Measurements from ENCODE around the gene TRMT112. TPM values are rescaled to one million over a fixed set of nuclear protein-coding genes. Genes with fewer than 3 reads are reported as not detected.
"Not testable (repeated sequence)": the region's sequence is repeated elsewhere in the genome, so short reads cannot be mapped to it uniquely, and the experiment has no call there.

TRMT112 gene
- polyA plus RNA-seq, 1 donor from 2014 or later, result 335 TPM

GRCh38 chr11:64315667-64316526 lies 1.5 kb downstream of the TRMT112 start:
- H3K79me2 ChIP-seq (replicated peaks; ENCODE audit: insufficient read depth, low read length), result peaks cover 13% of the 10 kb centered on the region
- H3K9me3 ChIP-seq (ENCODE audit: low read length); H4K20me1 ChIP-seq (ENCODE audit: insufficient read depth); H3K27ac ChIP-seq (ENCODE audit: low read length); H3F3A ChIP-seq (ENCODE audit: insufficient read depth, low read length, poor library complexity, severe bottlenecking); H3K4me2 ChIP-seq (ENCODE audit: low read length); H2AFZ ChIP-seq (ENCODE audit: low read depth, low read length); H3K36me3 ChIP-seq (ENCODE audit: insufficient read depth, low read length); H3K9me2 ChIP-seq (ENCODE audit: insufficient read depth, low read length); H3K27me3 ChIP-seq (ENCODE audit: insufficient read depth, low read depth, low read length); H3K9ac ChIP-seq (ENCODE audit: low read length): not testable (repeated sequence)
- H3K4me3 ChIP-seq (ENCODE audit: low read length), result peak overlapping the region; percentile 99

DNA sequence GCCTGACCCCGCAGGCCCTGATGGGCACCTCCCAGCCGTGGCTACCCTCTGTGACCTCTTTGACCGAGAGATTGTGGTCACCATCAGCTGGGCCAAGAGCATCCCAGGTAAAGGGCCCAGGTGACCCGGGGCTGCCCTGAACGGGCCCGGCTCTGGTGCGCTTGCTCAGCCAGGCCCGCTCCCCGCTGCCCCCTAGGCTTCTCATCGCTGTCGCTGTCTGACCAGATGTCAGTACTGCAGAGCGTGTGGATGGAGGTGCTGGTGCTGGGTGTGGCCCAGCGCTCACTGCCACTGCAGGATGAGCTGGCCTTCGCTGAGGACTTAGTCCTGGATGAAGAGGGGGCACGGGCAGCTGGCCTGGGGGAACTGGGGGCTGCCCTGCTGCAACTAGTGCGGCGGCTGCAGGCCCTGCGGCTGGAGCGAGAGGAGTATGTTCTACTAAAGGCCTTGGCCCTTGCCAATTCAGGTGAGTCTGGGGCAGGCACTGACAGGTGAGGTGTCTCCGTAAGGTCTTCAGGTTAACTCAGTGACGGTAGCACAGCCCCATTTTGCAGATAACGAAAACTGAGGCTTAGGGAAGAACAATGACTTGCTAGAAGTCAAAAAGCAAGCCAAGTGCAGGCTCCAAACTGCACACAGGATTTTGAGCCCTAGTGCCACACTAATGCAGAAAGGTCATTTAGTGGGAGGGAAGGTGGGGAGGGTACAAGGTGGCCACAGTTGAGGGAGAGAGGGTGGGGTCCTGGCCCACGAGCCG lies 2.4 kb downstream of the TRMT112 start:
- H3K9me3 ChIP-seq (ENCODE audit: low read length), result no peaks in the 10 kb centered on the region
- H3K4me3 ChIP-seq (ENCODE audit: low read length), result no peak overlapping the region
- no peak overlapping the region for H3K9ac ChIP-seq (ENCODE audit: low read length)
- peaks cover 13% of the 10 kb centered on the region for H3K79me2 ChIP-seq (replicated peaks; ENCODE audit: insufficient read depth, low read length)
- H3K27ac ChIP-seq (ENCODE audit: low read length), result no peak overlapping the region
- H3K9me2 ChIP-seq (ENCODE audit: insufficient read depth, low read length), result no peaks in the 10 kb centered on the region
- H3F3A ChIP-seq (ENCODE audit: insufficient read depth, low read length, poor library complexity, severe bottlenecking), result no peaks in the 10 kb centered on the region
- no peaks in the 10 kb centered on the region for H4K20me1 ChIP-seq (ENCODE audit: insufficient read depth)
- H3K36me3 ChIP-seq (ENCODE audit: insufficient read depth, low read length), result no peaks in the 10 kb centered on the region
- no peak overlapping the region for H3K4me2 ChIP-seq (ENCODE audit: low read length)
- TF ChIP-seq SMC3 (conservative IDR thresholded peaks at IDR 0.05; ENCODE audit: poor library complexity) (no peak), EP300 (conservative IDR thresholded peaks at IDR 0.05; ENCODE audit: poor library complexity, severe bottlenecking) (no peak), EZH2 (IDR thresholded peaks at IDR 0.05; ENCODE audit: borderline replicate concordance, insufficient read depth, low read length, poor library complexity, severe bottlenecking) (no peak), MXI1 (conservative IDR thresholded peaks at IDR 0.05; ENCODE audit: poor library complexity, severe bottlenecking) (no peak), RAD21 (conservative IDR thresholded peaks at IDR 0.05) (no peak), TAF1 (IDR thresholded peaks at IDR 0.05; ENCODE audit: low read depth) (no peak)
- TF ChIP-seq, protein P1, sequence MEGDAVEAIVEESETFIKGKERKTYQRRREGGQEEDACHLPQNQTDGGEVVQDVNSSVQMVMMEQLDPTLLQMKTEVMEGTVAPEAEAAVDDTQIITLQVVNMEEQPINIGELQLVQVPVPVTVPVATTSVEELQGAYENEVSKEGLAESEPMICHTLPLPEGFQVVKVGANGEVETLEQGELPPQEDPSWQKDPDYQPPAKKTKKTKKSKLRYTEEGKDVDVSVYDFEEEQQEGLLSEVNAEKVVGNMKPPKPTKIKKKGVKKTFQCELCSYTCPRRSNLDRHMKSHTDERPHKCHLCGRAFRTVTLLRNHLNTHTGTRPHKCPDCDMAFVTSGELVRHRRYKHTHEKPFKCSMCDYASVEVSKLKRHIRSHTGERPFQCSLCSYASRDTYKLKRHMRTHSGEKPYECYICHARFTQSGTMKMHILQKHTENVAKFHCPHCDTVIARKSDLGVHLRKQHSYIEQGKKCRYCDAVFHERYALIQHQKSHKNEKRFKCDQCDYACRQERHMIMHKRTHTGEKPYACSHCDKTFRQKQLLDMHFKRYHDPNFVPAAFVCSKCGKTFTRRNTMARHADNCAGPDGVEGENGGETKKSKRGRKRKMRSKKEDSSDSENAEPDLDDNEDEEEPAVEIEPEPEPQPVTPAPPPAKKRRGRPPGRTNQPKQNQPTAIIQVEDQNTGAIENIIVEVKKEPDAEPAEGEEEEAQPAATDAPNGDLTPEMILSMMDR (IDR thresholded peaks at IDR 0.05; ENCODE audit: poor library complexity, severe bottlenecking), result no peak
- TF ChIP-seq, protein P2, sequence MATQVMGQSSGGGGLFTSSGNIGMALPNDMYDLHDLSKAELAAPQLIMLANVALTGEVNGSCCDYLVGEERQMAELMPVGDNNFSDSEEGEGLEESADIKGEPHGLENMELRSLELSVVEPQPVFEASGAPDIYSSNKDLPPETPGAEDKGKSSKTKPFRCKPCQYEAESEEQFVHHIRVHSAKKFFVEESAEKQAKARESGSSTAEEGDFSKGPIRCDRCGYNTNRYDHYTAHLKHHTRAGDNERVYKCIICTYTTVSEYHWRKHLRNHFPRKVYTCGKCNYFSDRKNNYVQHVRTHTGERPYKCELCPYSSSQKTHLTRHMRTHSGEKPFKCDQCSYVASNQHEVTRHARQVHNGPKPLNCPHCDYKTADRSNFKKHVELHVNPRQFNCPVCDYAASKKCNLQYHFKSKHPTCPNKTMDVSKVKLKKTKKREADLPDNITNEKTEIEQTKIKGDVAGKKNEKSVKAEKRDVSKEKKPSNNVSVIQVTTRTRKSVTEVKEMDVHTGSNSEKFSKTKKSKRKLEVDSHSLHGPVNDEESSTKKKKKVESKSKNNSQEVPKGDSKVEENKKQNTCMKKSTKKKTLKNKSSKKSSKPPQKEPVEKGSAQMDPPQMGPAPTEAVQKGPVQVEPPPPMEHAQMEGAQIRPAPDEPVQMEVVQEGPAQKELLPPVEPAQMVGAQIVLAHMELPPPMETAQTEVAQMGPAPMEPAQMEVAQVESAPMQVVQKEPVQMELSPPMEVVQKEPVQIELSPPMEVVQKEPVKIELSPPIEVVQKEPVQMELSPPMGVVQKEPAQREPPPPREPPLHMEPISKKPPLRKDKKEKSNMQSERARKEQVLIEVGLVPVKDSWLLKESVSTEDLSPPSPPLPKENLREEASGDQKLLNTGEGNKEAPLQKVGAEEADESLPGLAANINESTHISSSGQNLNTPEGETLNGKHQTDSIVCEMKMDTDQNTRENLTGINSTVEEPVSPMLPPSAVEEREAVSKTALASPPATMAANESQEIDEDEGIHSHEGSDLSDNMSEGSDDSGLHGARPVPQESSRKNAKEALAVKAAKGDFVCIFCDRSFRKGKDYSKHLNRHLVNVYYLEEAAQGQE (IDR thresholded peaks at IDR 0.05; ENCODE audit: borderline replicate concordance), result no peak
- no peaks in the 10 kb centered on the region for H3K27me3 ChIP-seq (ENCODE audit: insufficient read depth, low read depth, low read length)
- no peak overlapping the region for H2AFZ ChIP-seq (ENCODE audit: low read depth, low read length)
